Glutamatergic neuron (in vitro differentiated cells): ENCODE results near the gene SEPTIN11. TPM values are rescaled to one million over a fixed set of nuclear protein-coding genes. Genes with fewer than 3 reads are reported as not detected.
A peak's percentile ranks its signal among the peaks of the same experiment; 100 is the strongest.

ENCODE experiments used
- DNase-seq: peaks from one replicate; pipeline ENCODE4 v3.0.0; 2022
- H3K27ac Mint-ChIP-seq: one replicate; pipeline ENCODE4 v1.8.0; 2020; ENCODE audit warnings: mild to moderate bottlenecking, mixed read lengths, inconsistent platforms; ENCODE audit not compliant: unreplicated experiment
- H3K27me3 Mint-ChIP-seq: one replicate; pipeline ENCODE4 v1.8.0; 2020; ENCODE audit warnings: mild to moderate bottlenecking, moderate library complexity, mixed read lengths, inconsistent platforms; ENCODE audit not compliant: unreplicated experiment
- H3K36me3 Mint-ChIP-seq: one replicate; pipeline ENCODE4 v1.8.0; 2020; ENCODE audit warnings: mild to moderate bottlenecking, mixed read lengths, inconsistent platforms; ENCODE audit not compliant: unreplicated experiment
- H3K4me1 Mint-ChIP-seq: one replicate; pipeline ENCODE4 v1.8.0; 2020; ENCODE audit warnings: mild to moderate bottlenecking, low read depth, mixed read lengths, inconsistent platforms; ENCODE audit not compliant: unreplicated experiment
- H3K4me3 Mint-ChIP-seq: one replicate; pipeline ENCODE4 v1.8.0; 2020; ENCODE audit warnings: mild to moderate bottlenecking, mixed read lengths, inconsistent platforms; ENCODE audit not compliant: unreplicated experiment
- H3K9me3 Mint-ChIP-seq: one replicate; pipeline ENCODE4 v1.8.0; 2020; ENCODE audit warnings: mild to moderate bottlenecking, moderate library complexity, mixed read lengths, inconsistent platforms; ENCODE audit not compliant: unreplicated experiment
- CTCF ChIP-seq: fragments of 200-600 bp; sonication (generic); IDR thresholded peaks from one replicate; pipeline ENCODE4 v1.5.0; 2021; ENCODE audit not compliant: partially characterized antibody, unreplicated experiment
- total RNA-seq: library from RNA; stranded (reverse); fragmentation: NEBNext Ultra II Directional; extraction: Animal tissue kit (Norgen Biotek cat#: 25700); gene quantifications from one replicate; pipeline ENCODE4 v1.2.1, GENCODE V29; 2021; ENCODE audit not compliant: unreplicated experiment

Gene SEPTIN11
- total RNA-seq, 1 donor from 2014 or later: 422 TPM

- Mint-ChIP-seq H3K36me3 (peaks cover 9% of the 10 kb centered on the region), H3K27me3 (no peaks in the 10 kb centered on the region), H3K4me1 (peaks cover 50% of the 10 kb centered on the region), H3K27ac (peak overlapping the region; percentile 53), H3K4me3 (peak overlapping the region; percentile 51), H3K9me3 (peaks cover 6% of the 10 kb centered on the region)
- no peak for DNase-seq
- TF ChIP-seq CTCF: no peak
These were observed 38.1 kb downstream of the SEPTIN11 start for GRCh38 chr4:76987685-76988084.

GRCh38 chr4:76989391-76990061, 40.0 kb downstream of the SEPTIN11 start:
- no peak for TF ChIP-seq CTCF
- no peak for DNase-seq
- Mint-ChIP-seq H3K36me3 (peaks cover 9% of the 10 kb centered on the region), H3K4me1 (peaks cover 45% of the 10 kb centered on the region), H3K9me3 (peaks cover 6% of the 10 kb centered on the region), H3K4me3 (no peak overlapping the region), H3K27me3 (no peaks in the 10 kb centered on the region), H3K27ac (no peak overlapping the region)

- Mint-ChIP-seq H3K9me3 (peaks cover 6% of the 10 kb centered on the region), H3K27me3 (no peaks in the 10 kb centered on the region), H3K27ac (no peak overlapping the region), H3K4me3 (peak overlapping the region; percentile 36), H3K36me3 (peaks cover 9% of the 10 kb centered on the region), H3K4me1 (peaks cover 39% of the 10 kb centered on the region)
- DNase-seq: no peak
- TF ChIP-seq CTCF: no peak
These were observed 40.9 kb downstream of the SEPTIN11 start for GRCh38 chr4:76990288-76991080.

- Mint-ChIP-seq H3K4me3 (peak overlapping the region; percentile 25), H3K27ac (no peak overlapping the region)
- no peak for TF ChIP-seq CTCF
These were observed 41.7 kb downstream of the SEPTIN11 start for GRCh38 chr4:76991161-76991660.

More at GRCh38 chr4:76991161-76991660, 41.7 kb downstream of the SEPTIN11 start:
- Mint-ChIP-seq H3K36me3 (peaks cover 9% of the 10 kb centered on the region), H3K9me3 (peaks cover 8% of the 10 kb centered on the region), H3K27me3 (no peaks in the 10 kb centered on the region), H3K4me1 (peaks cover 39% of the 10 kb centered on the region)
- DNase-seq: no peak
